ENCODE results near the gene MRPS18A. TPM values are rescaled to one million over a fixed set of nuclear protein-coding genes. Genes with fewer than 3 reads are reported as not detected.

Gene MRPS18A
- total and polyA plus RNA-seq, 9 of the 15 experiments (the other 6 are each of a cell fraction or from before 2014, with no cell fraction given), result 87.5 to 243 (median 125) TPM

DNA sequence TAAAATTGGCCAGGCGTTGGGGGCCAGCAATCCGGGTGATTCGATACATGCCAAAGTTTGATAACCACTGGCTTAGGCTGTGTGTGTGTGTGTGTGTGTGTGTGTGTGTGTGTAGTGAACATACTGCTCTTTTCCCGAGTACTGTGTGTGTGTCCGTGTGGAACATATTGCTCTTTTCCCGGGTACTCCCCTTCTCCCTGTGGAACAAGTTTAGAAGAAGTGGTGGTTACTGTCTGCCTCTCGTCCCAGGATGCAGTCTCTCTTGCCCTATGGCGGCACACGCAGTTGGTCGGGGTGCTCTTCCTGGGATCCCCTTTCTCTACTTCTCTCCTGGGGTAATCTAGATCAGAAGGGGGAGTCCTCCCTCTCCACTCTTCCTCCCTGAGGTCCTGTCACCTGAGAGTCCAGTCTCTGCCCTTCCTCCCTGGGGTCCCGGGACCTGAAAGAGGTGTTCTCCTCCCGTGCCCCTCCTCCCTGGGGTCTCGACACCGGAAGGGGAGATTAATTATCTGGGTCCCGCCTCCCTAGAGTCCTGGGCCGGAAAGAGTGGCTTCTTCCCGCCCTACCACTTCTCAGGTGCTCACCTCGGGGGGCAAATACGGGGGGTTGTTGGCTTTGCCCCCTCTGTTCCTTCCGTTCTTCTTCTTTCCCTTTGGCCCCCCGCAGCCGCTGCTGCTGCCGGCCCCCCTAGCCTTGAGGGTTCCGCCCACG, 59.0 kb downstream of the MRPS18A start (continued):
- TF ChIP-seq ARID4B (CRISPR knock-in tag; IDR thresholded peaks at IDR 0.05) (peak; percentile 83), TOE1 (IDR thresholded peaks at IDR 0.05; ENCODE audit: borderline replicate concordance) (peak; percentile 79), TOE1 (CRISPR knock-in tag; IDR thresholded peaks at IDR 0.05; ENCODE audit: borderline replicate concordance, low read depth) (no peak; the same call in 1 of the 2 replicates), ZNF589 (CRISPR knock-in tag; IDR thresholded peaks at IDR 0.05; ENCODE audit: low read depth) (0 out of 2 replicates have a peak, but pooled peaks have one; percentile 11), ZNF146 (CRISPR knock-in tag; IDR thresholded peaks at IDR 0.05; ENCODE audit: unreplicated experiment) (no peak), SRSF3 (IDR thresholded peaks at IDR 0.05; ENCODE audit: insufficient read depth, low read length) (no peak), RFX5 (IDR thresholded peaks at IDR 0.05; ENCODE audit: low read depth, low read length) (no peak), MAZ (CRISPR knock-in tag; conservative IDR thresholded peaks at IDR 0.05 in 1 of 2, IDR thresholded peaks at IDR 0.05 in 1 of 2) (peak; percentile 35 to 37; a peak in 3 of 4 replicates), ZBTB17 (CRISPR knock-in tag; IDR thresholded peaks at IDR 0.05) (peak; percentile 74; the same call in 1 of the 2 replicates), ZNF41 (CRISPR knock-in tag; conservative IDR thresholded peaks at IDR 0.05) (peak; percentile 9; the same call in 1 of the 2 replicates), IRF1 (CRISPR knock-in tag; IDR thresholded peaks at IDR 0.05; ENCODE audit: borderline replicate concordance) (no peak)
- TF ChIP-seq, protein P1, sequence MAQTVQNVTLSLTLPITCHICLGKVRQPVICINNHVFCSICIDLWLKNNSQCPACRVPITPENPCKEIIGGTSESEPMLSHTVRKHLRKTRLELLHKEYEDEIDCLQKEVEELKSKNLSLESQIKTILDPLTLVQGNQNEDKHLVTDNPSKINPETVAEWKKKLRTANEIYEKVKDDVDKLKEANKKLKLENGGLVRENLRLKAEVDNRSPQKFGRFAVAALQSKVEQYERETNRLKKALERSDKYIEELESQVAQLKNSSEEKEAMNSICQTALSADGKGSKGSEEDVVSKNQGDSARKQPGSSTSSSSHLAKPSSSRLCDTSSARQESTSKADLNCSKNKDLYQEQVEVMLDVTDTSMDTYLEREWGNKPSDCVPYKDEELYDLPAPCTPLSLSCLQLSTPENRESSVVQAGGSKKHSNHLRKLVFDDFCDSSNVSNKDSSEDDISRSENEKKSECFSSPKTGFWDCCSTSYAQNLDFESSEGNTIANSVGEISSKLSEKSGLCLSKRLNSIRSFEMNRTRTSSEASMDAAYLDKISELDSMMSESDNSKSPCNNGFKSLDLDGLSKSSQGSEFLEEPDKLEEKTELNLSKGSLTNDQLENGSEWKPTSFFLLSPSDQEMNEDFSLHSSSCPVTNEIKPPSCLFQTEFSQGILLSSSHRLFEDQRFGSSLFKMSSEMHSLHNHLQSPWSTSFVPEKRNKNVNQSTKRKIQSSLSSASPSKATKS (CRISPR knock-in tag; IDR thresholded peaks at IDR 0.05), result no peak
- TF ChIP-seq, protein P2, sequence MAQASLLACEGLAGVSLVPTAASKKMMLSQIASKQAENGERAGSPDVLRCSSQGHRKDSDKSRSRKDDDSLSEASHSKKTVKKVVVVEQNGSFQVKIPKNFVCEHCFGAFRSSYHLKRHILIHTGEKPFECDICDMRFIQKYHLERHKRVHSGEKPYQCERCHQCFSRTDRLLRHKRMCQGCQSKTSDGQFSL (CRISPR knock-in tag; IDR thresholded peaks at IDR 0.05), result no peak
- TF ChIP-seq, protein P2 (tag; IDR thresholded peaks at IDR 0.05), result peak in 1 of 2 experiments; percentile 30; a peak in 1 of 4 replicates
- TF ChIP-seq, protein P3, sequence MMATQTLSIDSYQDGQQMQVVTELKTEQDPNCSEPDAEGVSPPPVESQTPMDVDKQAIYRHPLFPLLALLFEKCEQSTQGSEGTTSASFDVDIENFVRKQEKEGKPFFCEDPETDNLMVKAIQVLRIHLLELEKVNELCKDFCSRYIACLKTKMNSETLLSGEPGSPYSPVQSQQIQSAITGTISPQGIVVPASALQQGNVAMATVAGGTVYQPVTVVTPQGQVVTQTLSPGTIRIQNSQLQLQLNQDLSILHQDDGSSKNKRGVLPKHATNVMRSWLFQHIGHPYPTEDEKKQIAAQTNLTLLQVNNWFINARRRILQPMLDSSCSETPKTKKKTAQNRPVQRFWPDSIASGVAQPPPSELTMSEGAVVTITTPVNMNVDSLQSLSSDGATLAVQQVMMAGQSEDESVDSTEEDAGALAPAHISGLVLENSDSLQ (IDR thresholded peaks at IDR 0.05), result peak; percentile 75
